PC-9 (cell line): ENCODE measurements around the gene CHCHD4. TPM values are rescaled to one million over a fixed set of nuclear protein-coding genes. Genes with fewer than 3 reads are reported as not detected.

ENCODE experiments used
- Bru-seq: library from RNA; stranded (reverse); fragments of 400-500 nt; gene quantifications from one replicate; lab custom pipeline; 2021; lab: Mats Ljungman, UMichigan
- BruChase-seq, 2 experiments: library from RNA; stranded (reverse); fragments of 400-500 nt; gene quantifications; one replicate each; lab custom pipeline; 2021; lab: Mats Ljungman, UMichigan
- BruUV-seq: library from RNA; stranded (reverse); fragments of 400-500 nt; replicated peaks from 2 replicates; lab custom pipeline; 2021; lab: Mats Ljungman, UMichigan
- CTCF ChIA-PET: fragments of 300-600 bp; sonication (Branson Sonifier 250); formaldehyde crosslinking; loops from one replicate; lab custom pipeline; 2022; ENCODE audit warnings: antibody characterized with exemption; lab: Charles Lee
- POLR2A ChIA-PET: fragments of 300-600 bp; sonication (Branson Sonifier 250); formaldehyde crosslinking; loops from one replicate; lab custom pipeline; 2022; ENCODE audit warnings: antibody characterized with exemption; ENCODE audit not compliant: unreplicated experiment; lab: Charles Lee
- DNase-seq, 2 experiments: peaks; one replicate each; pipeline versions ENCODE4 v3.0.0 to v3.0.0-alpha.2; 2015 to 2022; ENCODE audit warnings: mixed read lengths in 1 of 2
- H2AFZ ChIP-seq: fragments of 200-600 bp; sonication (generic); 2 replicates; pipeline ENCODE4 v1.8.1; 2017; ENCODE audit warnings: antibody characterized with exemption
- H3F3A ChIP-seq: fragments of 200-600 bp; sonication (generic); 2 replicates; pipeline ENCODE4 v1.8.1; 2017; ENCODE audit warnings: antibody characterized with exemption, mild to moderate bottlenecking, low read depth; ENCODE audit not compliant: insufficient read depth
- H3K27ac ChIP-seq: fragments of 200-600 bp; sonication (generic); 2 replicates; pipeline ENCODE4 v1.6.1; 2016; ENCODE audit warnings: mixed run types
- H3K27me3 ChIP-seq: fragments of 200-600 bp; sonication (generic); 2 replicates; pipeline ENCODE4 v1.6.1; 2016; ENCODE audit warnings: low read depth, mixed run types; ENCODE audit not compliant: insufficient read depth
- H3K36me3 ChIP-seq: fragments of 200-600 bp; sonication (generic); 2 replicates; pipeline ENCODE4 v1.6.1; 2016; ENCODE audit warnings: low read depth, mixed run types
- H3K4me1 ChIP-seq: fragments of 200-600 bp; sonication (generic); replicated peaks from 2 replicates; pipeline ENCODE4 v1.6.1; 2016; ENCODE audit warnings: mixed run types; ENCODE audit not compliant: insufficient read depth
- H3K4me2 ChIP-seq: fragments of 200-600 bp; sonication (generic); 2 replicates; pipeline ENCODE4 v1.6.1; 2017; ENCODE audit warnings: mixed run types
- H3K4me3 ChIP-seq: fragments of 200-600 bp; sonication (generic); 2 replicates; pipeline ENCODE4 v1.6.1; 2016; ENCODE audit warnings: mixed run types
- H3K79me2 ChIP-seq: fragments of 200-600 bp; sonication (generic); 2 replicates; pipeline ENCODE4 v1.6.1; 2017; ENCODE audit warnings: low read depth, mixed run types
- H3K9me2 ChIP-seq: fragments of 200-600 bp; sonication (generic); 2 replicates; pipeline ENCODE4 v1.8.1; 2017; ENCODE audit warnings: mild to moderate bottlenecking; ENCODE audit not compliant: insufficient read depth
- H3K9me3 ChIP-seq: fragments of 200-600 bp; sonication (generic); 2 replicates; pipeline ENCODE4 v1.8.1; 2016; ENCODE audit warnings: low read depth; ENCODE audit not compliant: insufficient read depth
- H4K20me1 ChIP-seq: fragments of 200-600 bp; sonication (generic); 2 replicates; pipeline ENCODE4 v1.8.1; 2017; ENCODE audit not compliant: insufficient read depth
- CTCF ChIP-seq: fragments of 200-600 bp; sonication (generic); conservative IDR thresholded peaks from 2 replicates; pipeline ENCODE4 v1.6.1; 2017; ENCODE audit warnings: mixed run types, antibody characterized with exemption, mild to moderate bottlenecking, moderate library complexity
- EZH2 ChIP-seq: fragments of 200-600 bp; sonication (generic); IDR thresholded peaks from 2 replicates; pipeline ENCODE4 v1.8.0; 2017; ENCODE audit warnings: antibody characterized with exemption, low read depth
- intact Hi-C: fragments of 100-400 bp; cut with micrococcal nuclease; formaldehyde crosslinking; loops from one replicate; pipeline ENCODE4 v1.10.0; 2022; ENCODE audit not compliant: unreplicated experiment
- long read RNA-seq: library from polyadenylated mRNA; stranded (forward); transcript quantifications from one replicate; pipeline ENCODE4 v2.0.0, GENCODE V29; 2022
- total RNA-seq: library from RNA; stranded (reverse); gene quantifications from 2 replicates; pipeline ENCODE4 v1.2.3, GENCODE V29; 2021

The CHCHD4 gene
- 14.4 and 17.6 TPM in 2 replicates for total RNA-seq
- Bru-seq, nascent RNA, result percentile 62 among the genes with signal in this experiment
- BruChase-seq, experiment 1, labeled RNA remaining after a 2-hour chase, result percentile 61 among the genes with signal in this experiment
- percentile 70 among the genes with signal in this experiment for BruChase-seq, experiment 2, labeled RNA remaining after a 6-hour chase
- long read RNA-seq, transcript CHCHD4-201 (4 exons, 1,603 nt), result minor isoform, 9 of 47 reads
- long read RNA-seq, transcript CHCHD4-202 (3 exons, 1,405 nt), result major isoform, 33 of 47 reads
- long read RNA-seq, partial matches to known transcripts, result 1 of 47 reads
- long read RNA-seq, other reads (novel, unspliced or antisense), result 4 of 47 reads

- CTCF ChIA-PET, result interaction anchor here (1.3 to 1.4 kb wide), 2 partner anchors 79 to 228 kb away, joined by 5 to 9 read pairs; no protein-coding TSS in a partner anchor
- Histone ChIP-seq H3K36me3 (peaks cover 37% of the 10 kb centered on the region), H3K27me3 (no peaks in the 10 kb centered on the region), H3K4me2 (peak within 1 kb of the TSS; percentile 88), H3K27ac (peak within 1 kb of the TSS; percentile 69), H2AFZ (peak within 1 kb of the TSS; percentile 94), H4K20me1 (peaks cover 32% of the 10 kb centered on the region), H3F3A (peaks cover 11% of the 10 kb centered on the region; the same call in 1 of the 2 replicates), H3K9me3 (no peaks in the 10 kb centered on the region), H3K9me2 (no peaks in the 10 kb centered on the region), H3K79me2 (peaks cover 73% of the 10 kb centered on the region), H3K4me1 (peaks cover 24% of the 10 kb centered on the region), H3K4me3 (peak within 1 kb of the TSS; percentile 87)
- POLR2A ChIA-PET, result interaction anchor here (0.6 to 1.7 kb wide), 6 partner anchors 12 to 394 kb away, joined by 3 to 25 read pairs (median 6); partner anchors contain the start of genes LSM3 and XPC
- intact Hi-C loops, result loop anchor here (1.0 to 2.0 kb wide), 3 partner anchors 20 to 108 kb away; partner anchors contain the start of genes LSM3 and XPC
- no peak for TF ChIP-seq EZH2
- TF ChIP-seq CTCF, result no peak
- peak; percentile 96 to 98 for DNase-seq
- BruUV-seq, result no TSS peak
Observed at GRCh38 chr3:14124615-14125192, at the start of gene CHCHD4, which contains the start of gene TMEM43. TSS of gene CHCHD4 (minus strand) at chr3:14124870. CDS start at chr3:14124676, 194 bp downstream. TSS of gene TMEM43 (plus strand) at chr3:14125052. CDS start at chr3:14125194, 142 bp downstream.

GRCh38 chr3:14172496-14172895 is 47.8 kb upstream of the CHCHD4 start:
- Histone ChIP-seq H4K20me1 (no peaks in the 10 kb centered on the region), H3K4me2 (no peak overlapping the region), H3K36me3 (peaks cover 37% of the 10 kb centered on the region), H3K4me3 (no peak overlapping the region), H3K9me2 (no peaks in the 10 kb centered on the region), H3K27me3 (no peaks in the 10 kb centered on the region), H3K9me3 (no peaks in the 10 kb centered on the region), H3F3A (0 out of 2 replicates have a peak, but pooled peaks cover 4% of the 10 kb centered on the region), H3K27ac (no peak overlapping the region), H2AFZ (no peak overlapping the region), H3K4me1 (peaks cover 18% of the 10 kb centered on the region), H3K79me2 (peaks cover 27% of the 10 kb centered on the region)
- no TSS peak for BruUV-seq
- intact Hi-C loops, result no loop called here
- ChIA-PET POLR2A (no interaction called here), CTCF (no interaction called here)
- no peak for DNase-seq
- no peak for TF ChIP-seq EZH2
- TF ChIP-seq CTCF, result no peak

- BruUV-seq, result no TSS peak
- Histone ChIP-seq H3K4me3 (no peak overlapping the region), H2AFZ (no peak overlapping the region), H3K27me3 (no peaks in the 10 kb centered on the region), H3K4me1 (peaks cover 14% of the 10 kb centered on the region), H4K20me1 (no peaks in the 10 kb centered on the region), H3F3A (0 out of 2 replicates have a peak, but pooled peaks cover 4% of the 10 kb centered on the region), H3K36me3 (peaks cover 39% of the 10 kb centered on the region), H3K9me3 (no peaks in the 10 kb centered on the region), H3K27ac (peak overlapping the region; percentile 86), H3K79me2 (peaks cover 10% of the 10 kb centered on the region), H3K9me2 (no peaks in the 10 kb centered on the region), H3K4me2 (0 out of 2 replicates have a peak overlapping the region, but pooled peaks have one; percentile 20)
- DNase-seq, result peak in 1 of 2 experiments; percentile 64
- CTCF ChIA-PET, result no interaction called here
- no peak for TF ChIP-seq CTCF
- intact Hi-C loops, result no loop called here
- POLR2A ChIA-PET, result interaction anchor here (0.7 kb wide), 1 partner anchor 932 kb away, joined by 3 read pairs; no protein-coding TSS in a partner anchor
Observed at GRCh38 chr3:14170531-14171159, 46.0 kb upstream of the CHCHD4 start.
